A549 (cell line): ENCODE measurements around the gene SGCD.

Experiments
- CBX8 ChIP-seq: fragments of 200-600 bp; sonication (generic); IDR thresholded peaks from 2 replicates; pipeline ENCODE4 v1.6.1; 2016
- CEBPB ChIP-seq, 2 experiments: fragments of >200 bp in 1 of 2; sonication (Bioruptor Twin) in 1 of 2; formaldehyde crosslinking in 1 of 2; IDR thresholded peaks; 2 replicates each; pipeline ENCODE4 v1.6.1; 2012 to 2016
- FOSL2 ChIP-seq, 2 experiments: fragments of 450-650 bp in 1 of 2; fragments of >200 bp in 1 of 2; sonication (Bioruptor Twin) in 1 of 2; formaldehyde crosslinking; IDR thresholded peaks; 2 replicates each; pipeline versions ENCODE4 v1.5.0 to v1.6.1; 2016 to 2020; ENCODE audit warnings: mild to moderate bottlenecking in 1 of 2, moderate library complexity in 1 of 2
- KDM1A ChIP-seq: fragments of 200-600 bp; sonication (generic); IDR thresholded peaks from 2 replicates; pipeline ENCODE4 v1.6.1; 2016; ENCODE audit warnings: low read depth, mild to moderate bottlenecking
- MAFK ChIP-seq: fragments of 450-650 bp; IDR thresholded peaks from 2 replicates; pipeline ENCODE4 v1.6.1; 2014; ENCODE audit not compliant: partially characterized antibody
- MAX ChIP-seq: IDR thresholded peaks from 2 replicates; pipeline ENCODE4 v1.6.1; 2012
- MAZ ChIP-seq: fragments of 150-350 bp; IDR thresholded peaks from 2 replicates; pipeline ENCODE4 v1.6.1; 2014; ENCODE audit warnings: antibody characterized with exemption, low read depth, low read length, borderline replicate concordance
- NPAS2 ChIP-seq: fragments of 250-450 bp; sonication (Bioruptor Pico); IDR thresholded peaks from 2 replicates; pipeline ENCODE4 v1.8.0; 2022; ENCODE audit warnings: mild to moderate bottlenecking, moderate library complexity, borderline replicate concordance
- POLR2A ChIP-seq: IDR thresholded peaks from 2 replicates; pipeline ENCODE4 v1.6.1; 2012; ENCODE audit warnings: mild to moderate bottlenecking, low read length
- SMC3 ChIP-seq: fragments of >200 bp; sonication (Bioruptor Twin); formaldehyde crosslinking; IDR thresholded peaks from 3 replicates; pipeline ENCODE4 v1.6.1; 2018; ENCODE audit warnings: inconsistent platforms
- ZNF302 ChIP-seq: fragments of 250-450 bp; sonication (Bioruptor Pico); IDR thresholded peaks from 2 replicates; pipeline ENCODE4 v1.9.0; 2021; ENCODE audit warnings: inconsistent platforms, mild to moderate bottlenecking, moderate library complexity
- TF ChIP-seq, protein P1 (sequence below): fragments of 200-600 bp; sonication (generic); IDR thresholded peaks from 2 replicates; pipeline ENCODE4 v1.6.1; 2016; ENCODE audit warnings: antibody characterized with exemption, mild to moderate bottlenecking, moderate library complexity
- TF ChIP-seq, protein P2 (sequence below): fragments of >200 bp; sonication (Bioruptor Twin); formaldehyde crosslinking; IDR thresholded peaks from 3 replicates; pipeline ENCODE4 v1.5.1; 2016

GRCh38 chr5:156783092-156783491 lies 456.1 kb downstream of the SGCD start:
- TF ChIP-seq SMC3 (no peak), MAFK (no peak), CEBPB (IDR thresholded peaks at IDR 0.05) (no peak), CBX8 (no peak), KDM1A (no peak), POLR2A (no peak), MAX (no peak), ZNF302 (no peak), NPAS2 (no peak), MAZ (no peak), FOSL2 (IDR thresholded peaks at IDR 0.05) (no peak), FOSL2 (CRISPR knock-in tag; IDR thresholded peaks at IDR 0.05) (no peak)
- TF ChIP-seq, protein P1, sequence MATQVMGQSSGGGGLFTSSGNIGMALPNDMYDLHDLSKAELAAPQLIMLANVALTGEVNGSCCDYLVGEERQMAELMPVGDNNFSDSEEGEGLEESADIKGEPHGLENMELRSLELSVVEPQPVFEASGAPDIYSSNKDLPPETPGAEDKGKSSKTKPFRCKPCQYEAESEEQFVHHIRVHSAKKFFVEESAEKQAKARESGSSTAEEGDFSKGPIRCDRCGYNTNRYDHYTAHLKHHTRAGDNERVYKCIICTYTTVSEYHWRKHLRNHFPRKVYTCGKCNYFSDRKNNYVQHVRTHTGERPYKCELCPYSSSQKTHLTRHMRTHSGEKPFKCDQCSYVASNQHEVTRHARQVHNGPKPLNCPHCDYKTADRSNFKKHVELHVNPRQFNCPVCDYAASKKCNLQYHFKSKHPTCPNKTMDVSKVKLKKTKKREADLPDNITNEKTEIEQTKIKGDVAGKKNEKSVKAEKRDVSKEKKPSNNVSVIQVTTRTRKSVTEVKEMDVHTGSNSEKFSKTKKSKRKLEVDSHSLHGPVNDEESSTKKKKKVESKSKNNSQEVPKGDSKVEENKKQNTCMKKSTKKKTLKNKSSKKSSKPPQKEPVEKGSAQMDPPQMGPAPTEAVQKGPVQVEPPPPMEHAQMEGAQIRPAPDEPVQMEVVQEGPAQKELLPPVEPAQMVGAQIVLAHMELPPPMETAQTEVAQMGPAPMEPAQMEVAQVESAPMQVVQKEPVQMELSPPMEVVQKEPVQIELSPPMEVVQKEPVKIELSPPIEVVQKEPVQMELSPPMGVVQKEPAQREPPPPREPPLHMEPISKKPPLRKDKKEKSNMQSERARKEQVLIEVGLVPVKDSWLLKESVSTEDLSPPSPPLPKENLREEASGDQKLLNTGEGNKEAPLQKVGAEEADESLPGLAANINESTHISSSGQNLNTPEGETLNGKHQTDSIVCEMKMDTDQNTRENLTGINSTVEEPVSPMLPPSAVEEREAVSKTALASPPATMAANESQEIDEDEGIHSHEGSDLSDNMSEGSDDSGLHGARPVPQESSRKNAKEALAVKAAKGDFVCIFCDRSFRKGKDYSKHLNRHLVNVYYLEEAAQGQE: no peak
- TF ChIP-seq, protein P2, sequence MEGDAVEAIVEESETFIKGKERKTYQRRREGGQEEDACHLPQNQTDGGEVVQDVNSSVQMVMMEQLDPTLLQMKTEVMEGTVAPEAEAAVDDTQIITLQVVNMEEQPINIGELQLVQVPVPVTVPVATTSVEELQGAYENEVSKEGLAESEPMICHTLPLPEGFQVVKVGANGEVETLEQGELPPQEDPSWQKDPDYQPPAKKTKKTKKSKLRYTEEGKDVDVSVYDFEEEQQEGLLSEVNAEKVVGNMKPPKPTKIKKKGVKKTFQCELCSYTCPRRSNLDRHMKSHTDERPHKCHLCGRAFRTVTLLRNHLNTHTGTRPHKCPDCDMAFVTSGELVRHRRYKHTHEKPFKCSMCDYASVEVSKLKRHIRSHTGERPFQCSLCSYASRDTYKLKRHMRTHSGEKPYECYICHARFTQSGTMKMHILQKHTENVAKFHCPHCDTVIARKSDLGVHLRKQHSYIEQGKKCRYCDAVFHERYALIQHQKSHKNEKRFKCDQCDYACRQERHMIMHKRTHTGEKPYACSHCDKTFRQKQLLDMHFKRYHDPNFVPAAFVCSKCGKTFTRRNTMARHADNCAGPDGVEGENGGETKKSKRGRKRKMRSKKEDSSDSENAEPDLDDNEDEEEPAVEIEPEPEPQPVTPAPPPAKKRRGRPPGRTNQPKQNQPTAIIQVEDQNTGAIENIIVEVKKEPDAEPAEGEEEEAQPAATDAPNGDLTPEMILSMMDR: no peak
